DND-41 (cell line): ENCODE measurements around the gene PITPNM2.

Experiments
- CTCF ChIP-seq: IDR thresholded peaks from 2 replicates; pipeline ENCODE4 v1.5.1; 2012; ENCODE audit warnings: borderline replicate concordance, low read length, moderate library complexity, mild to moderate bottlenecking; ENCODE audit not compliant: poor library complexity, severe bottlenecking; ENCODE audit errors: extremely low read depth
- EZH2 ChIP-seq: IDR thresholded peaks from 3 replicates; pipeline ENCODE4 v1.6.1; 2012; ENCODE audit warnings: borderline replicate concordance, low read depth, mild to moderate bottlenecking, moderate library complexity, low read length, inconsistent platforms; ENCODE audit not compliant: severe bottlenecking

DNA sequence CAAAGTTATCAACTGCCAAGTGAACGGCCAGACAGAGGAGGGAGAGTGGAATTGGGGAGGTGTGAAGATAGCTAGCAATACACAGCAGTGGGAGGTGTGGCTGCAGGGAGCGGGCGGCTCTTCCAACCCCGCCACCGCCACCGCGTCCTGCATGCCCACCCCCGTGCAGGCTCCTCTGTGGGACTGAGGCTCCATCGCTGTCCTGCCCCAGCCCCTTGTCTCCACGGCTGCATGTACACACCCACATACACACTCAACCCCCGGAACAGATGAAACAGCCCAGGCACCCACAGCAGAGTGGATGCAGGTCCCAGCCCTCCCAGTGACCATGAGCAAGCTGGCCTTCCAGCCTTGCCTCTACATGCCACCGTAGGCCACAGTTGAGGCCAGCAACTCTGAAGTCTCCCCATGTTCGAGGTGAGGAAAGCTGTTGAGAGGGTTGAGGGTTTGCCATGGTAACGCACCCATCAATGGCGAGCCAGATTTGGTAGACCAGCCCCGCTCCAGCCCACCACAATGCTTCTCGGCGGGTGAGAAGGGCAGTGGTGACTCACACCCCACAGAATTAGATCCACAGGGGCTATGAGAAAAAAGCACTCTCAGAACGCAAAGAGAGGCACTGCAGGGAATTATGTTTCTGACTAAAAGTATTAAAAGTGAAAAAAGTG is 39.3 kb downstream of the PITPNM2 start:
- TF ChIP-seq CTCF (no peak), EZH2 (no peak)
